GM23338 (cell line): ENCODE results near the gene TRAF3. TPM values are rescaled to one million over a fixed set of nuclear protein-coding genes. Genes with fewer than 3 reads are reported as not detected.

Experiments
- ATAC-seq: fragments of 200-7000 bp; cut with Tn5 transposase; 3 replicates; pipeline ENCODE4 v1.9.1; 2020
- DNase-seq: peaks from one replicate; pipeline ENCODE4 v3.0.0-alpha.2; 2015; ENCODE audit warnings: low spot score
- H2AFZ ChIP-seq: fragments of 200-600 bp; sonication (generic); 2 replicates; pipeline ENCODE4 v1.8.0; 2016; ENCODE audit warnings: antibody characterized with exemption, mild to moderate bottlenecking, moderate library complexity
- H3F3A ChIP-seq: fragments of 200-600 bp; sonication (generic); replicated peaks from 2 replicates; pipeline ENCODE4 v1.8.0; 2017; ENCODE audit warnings: antibody characterized with exemption, mixed run types, low read depth
- H3K27ac ChIP-seq: fragments of 200-600 bp; sonication (generic); 2 replicates; pipeline ENCODE4 v1.6.1; 2016; ENCODE audit warnings: low read depth
- H3K27me3 ChIP-seq: fragments of 200-600 bp; sonication (generic); 2 replicates; pipeline ENCODE4 v1.8.0; 2016; ENCODE audit warnings: mild to moderate bottlenecking, mixed run types, moderate library complexity; ENCODE audit not compliant: insufficient read depth
- H3K36me3 ChIP-seq: fragments of 200-600 bp; sonication (generic); 2 replicates; pipeline ENCODE4 v1.8.0; 2016; ENCODE audit warnings: mild to moderate bottlenecking; ENCODE audit not compliant: insufficient read depth
- H3K4me1 ChIP-seq: fragments of 200-600 bp; sonication (generic); 2 replicates; pipeline ENCODE4 v1.8.0; 2016; ENCODE audit warnings: mild to moderate bottlenecking, moderate library complexity; ENCODE audit not compliant: insufficient read depth
- H3K4me2 ChIP-seq: fragments of 200-600 bp; sonication (generic); 2 replicates; pipeline ENCODE4 v1.7.1; 2017; ENCODE audit warnings: mixed run types
- H3K4me3 ChIP-seq: fragments of 200-600 bp; sonication (generic); 2 replicates; pipeline ENCODE4 v1.6.1; 2016; ENCODE audit warnings: mixed run types
- H3K79me2 ChIP-seq: fragments of 200-600 bp; sonication (generic); replicated peaks from 2 replicates; pipeline ENCODE4 v1.8.0; 2017; ENCODE audit warnings: mild to moderate bottlenecking; ENCODE audit not compliant: insufficient read depth
- H3K9me2 ChIP-seq: fragments of 200-600 bp; sonication (generic); 2 replicates; pipeline ENCODE4 v1.8.0; 2017; ENCODE audit not compliant: insufficient read depth
- H4K20me1 ChIP-seq: fragments of 200-600 bp; sonication (generic); replicated peaks from 2 replicates; pipeline ENCODE4 v1.8.0; 2017; ENCODE audit warnings: mild to moderate bottlenecking; ENCODE audit not compliant: insufficient read depth
- H3K27ac Mint-ChIP-seq: 2 replicates; pipeline ENCODE4 v1.8.0; 2020; ENCODE audit warnings: inconsistent platforms, mild to moderate bottlenecking, moderate library complexity, mixed read lengths
- H3K27me3 Mint-ChIP-seq: 3 replicates; pipeline ENCODE4 v1.8.0; 2022; ENCODE audit warnings: low read depth, mild to moderate bottlenecking, moderate library complexity, mixed read lengths, inconsistent platforms; ENCODE audit not compliant: insufficient read depth, poor library complexity
- H3K36me3 Mint-ChIP-seq: 3 replicates; pipeline ENCODE4 v1.8.0; 2021; ENCODE audit warnings: low read depth, mild to moderate bottlenecking, inconsistent platforms, moderate library complexity, mixed read lengths
- H3K4me1 Mint-ChIP-seq: 3 replicates; pipeline ENCODE4 v1.8.0; 2020; ENCODE audit warnings: mild to moderate bottlenecking, inconsistent platforms, mixed read lengths
- H3K4me3 Mint-ChIP-seq: 3 replicates; pipeline ENCODE4 v1.8.0; 2021; ENCODE audit warnings: moderate library complexity, mild to moderate bottlenecking, inconsistent platforms, mixed read lengths
- H3K9me3 Mint-ChIP-seq: 3 replicates; pipeline ENCODE4 v1.8.0; 2020; ENCODE audit warnings: moderate library complexity, mild to moderate bottlenecking, inconsistent platforms, mixed read lengths
- CTCF ChIP-seq, 2 experiments: fragments of 200-600 bp in 1 of 2; sonication (generic) in 1 of 2; conservative IDR thresholded peaks; 2 replicates each; pipeline versions ENCODE4 v1.5.1 to v1.6.1; 2016 to 2017; ENCODE audit warnings: antibody characterized with exemption in 2 of 2, low read depth in 2 of 2, mild to moderate bottlenecking in 2 of 2, moderate library complexity in 1 of 2
- NANOG ChIP-seq: IDR thresholded peaks from 2 replicates; pipeline ENCODE4 v1.6.1; 2016; ENCODE audit warnings: antibody characterized with exemption, borderline replicate concordance
- ZNF462 ChIP-seq: fragments of 250-450 bp; sonication (Bioruptor Pico); IDR thresholded peaks from 2 replicates; pipeline ENCODE4 v1.5.0; 2020; ENCODE audit warnings: mild to moderate bottlenecking, moderate library complexity
- polyA plus RNA-seq: library from polyadenylated mRNA; unstranded; fragments of >200 nt; fragmentation: Nextera tagmentation; extraction: Ambion mirVana; gene quantifications from 2 replicates; pipeline ENCODE4 v1.2.1, GENCODE V29; 2016
- total RNA-seq: library from RNA; depleted of rRNA; stranded (reverse); fragments of >200 nt; shearing (Covaris generic); gene quantifications from 2 replicates; pipeline ENCODE4 v1.2.3, GENCODE V29; 2014
- TF ChIP-seq, protein P1 (sequence below): IDR thresholded peaks from one replicate; pipeline ENCODE4 v1.6.1; 2018; ENCODE audit warnings: antibody characterized with exemption; ENCODE audit not compliant: unreplicated experiment

The TRAF3 gene
- total and polyA plus RNA-seq, 2 experiments from 2014 or later: 3.7 to 9.3 TPM

GRCh38 chr14:102840115-102840514 is 62.9 kb downstream of the TRAF3 start (continued):
- TF ChIP-seq, protein P1, sequence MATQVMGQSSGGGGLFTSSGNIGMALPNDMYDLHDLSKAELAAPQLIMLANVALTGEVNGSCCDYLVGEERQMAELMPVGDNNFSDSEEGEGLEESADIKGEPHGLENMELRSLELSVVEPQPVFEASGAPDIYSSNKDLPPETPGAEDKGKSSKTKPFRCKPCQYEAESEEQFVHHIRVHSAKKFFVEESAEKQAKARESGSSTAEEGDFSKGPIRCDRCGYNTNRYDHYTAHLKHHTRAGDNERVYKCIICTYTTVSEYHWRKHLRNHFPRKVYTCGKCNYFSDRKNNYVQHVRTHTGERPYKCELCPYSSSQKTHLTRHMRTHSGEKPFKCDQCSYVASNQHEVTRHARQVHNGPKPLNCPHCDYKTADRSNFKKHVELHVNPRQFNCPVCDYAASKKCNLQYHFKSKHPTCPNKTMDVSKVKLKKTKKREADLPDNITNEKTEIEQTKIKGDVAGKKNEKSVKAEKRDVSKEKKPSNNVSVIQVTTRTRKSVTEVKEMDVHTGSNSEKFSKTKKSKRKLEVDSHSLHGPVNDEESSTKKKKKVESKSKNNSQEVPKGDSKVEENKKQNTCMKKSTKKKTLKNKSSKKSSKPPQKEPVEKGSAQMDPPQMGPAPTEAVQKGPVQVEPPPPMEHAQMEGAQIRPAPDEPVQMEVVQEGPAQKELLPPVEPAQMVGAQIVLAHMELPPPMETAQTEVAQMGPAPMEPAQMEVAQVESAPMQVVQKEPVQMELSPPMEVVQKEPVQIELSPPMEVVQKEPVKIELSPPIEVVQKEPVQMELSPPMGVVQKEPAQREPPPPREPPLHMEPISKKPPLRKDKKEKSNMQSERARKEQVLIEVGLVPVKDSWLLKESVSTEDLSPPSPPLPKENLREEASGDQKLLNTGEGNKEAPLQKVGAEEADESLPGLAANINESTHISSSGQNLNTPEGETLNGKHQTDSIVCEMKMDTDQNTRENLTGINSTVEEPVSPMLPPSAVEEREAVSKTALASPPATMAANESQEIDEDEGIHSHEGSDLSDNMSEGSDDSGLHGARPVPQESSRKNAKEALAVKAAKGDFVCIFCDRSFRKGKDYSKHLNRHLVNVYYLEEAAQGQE: no peak

DNA sequence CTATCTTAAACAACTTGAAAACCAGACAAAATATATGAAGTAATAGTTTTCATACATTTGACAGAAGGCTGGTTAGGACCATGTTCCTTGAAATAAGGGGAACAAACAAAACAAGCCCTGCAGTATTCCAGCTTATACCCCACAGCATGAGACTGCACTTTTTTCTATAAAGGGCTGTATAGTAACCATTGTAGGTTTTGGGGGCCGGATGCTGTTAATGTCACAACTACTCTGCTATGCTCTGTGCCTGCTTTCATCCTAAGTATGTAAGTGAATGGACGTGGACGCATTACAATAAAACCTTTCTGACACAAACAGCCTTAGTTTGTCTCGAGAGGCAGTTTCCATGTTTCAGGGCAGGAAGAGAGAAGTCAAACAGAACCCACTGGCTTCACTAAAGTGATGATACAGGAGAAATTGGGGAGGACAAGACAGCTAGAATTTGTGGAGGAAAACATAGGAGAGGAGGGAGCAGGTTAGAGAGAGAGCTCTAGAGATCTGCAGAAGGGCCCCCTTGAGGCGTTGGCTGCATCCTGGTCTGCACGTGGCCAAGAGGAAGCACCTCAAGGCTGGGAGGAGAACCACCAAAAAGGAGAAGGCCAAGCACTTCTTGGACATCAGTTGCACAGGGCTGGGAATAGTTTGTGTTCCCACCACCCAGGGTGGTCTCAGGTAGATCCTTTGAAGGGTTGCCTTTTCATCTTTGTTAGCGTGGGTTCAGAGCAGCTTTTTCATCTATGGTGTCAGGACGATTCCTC is 63.7 kb downstream of the TRAF3 start:
- Mint-ChIP-seq H3K9me3 (no peaks in the 10 kb centered on the region), H3K4me1 (peaks cover 35% of the 10 kb centered on the region), H3K4me3 (peak overlapping the region; percentile 8; the same call in 1 of the 3 replicates), H3K27me3 (peaks cover 5% of the 10 kb centered on the region), H3K27ac (peak overlapping the region; percentile 68; the same call in 1 of the 2 replicates), H3K36me3 (no peaks in the 10 kb centered on the region)
- H3K4me2 ChIP-seq: peak overlapping the region; percentile 24
- H3K4me3 ChIP-seq: no peak overlapping the region
- TF ChIP-seq NANOG (peak; percentile 25; the same call in 1 of the 2 replicates), CTCF (conservative IDR thresholded peaks at IDR 0.05; ENCODE audit: low read depth in 2 of 2) (no peak; a peak in 1 of 4 replicates), ZNF462 (0 out of 2 replicates have a peak, but pooled peaks have one; percentile 22)
- peak; percentile 28 for DNase-seq
- H3F3A ChIP-seq: no peaks in the 10 kb centered on the region; the same call in 1 of the 2 replicates
- H3K36me3 ChIP-seq: no peaks in the 10 kb centered on the region
- peak; percentile 47 for ATAC-seq
- no peaks in the 10 kb centered on the region for H3K27me3 ChIP-seq
- H4K20me1 ChIP-seq: no peaks in the 10 kb centered on the region
- peak overlapping the region; percentile 46; the same call in 1 of the 2 replicates for H3K27ac ChIP-seq
- H2AFZ ChIP-seq: no peak overlapping the region
- no peaks in the 10 kb centered on the region for H3K79me2 ChIP-seq
- no peaks in the 10 kb centered on the region for H3K9me2 ChIP-seq
- peaks cover 36% of the 10 kb centered on the region for H3K4me1 ChIP-seq
